Cerebellar nuclear complex (tissue), 1 donor: ENCODE results near the gene IGF2BP1.
"Not testable (repeated sequence)": the region's sequence is repeated elsewhere in the genome, so short reads cannot be mapped to it uniquely, and the experiment has no call there.

Experiments
- DNase-seq, 2 experiments: peaks; one replicate each; lab custom pipeline; 2025; lab: John Stamatoyannopoulos, UW

IGF2BP1 gene

GRCh38 chr17:49020609-49021008, 23.4 kb downstream of the IGF2BP1 start:
- no peak for DNase-seq

DNA sequence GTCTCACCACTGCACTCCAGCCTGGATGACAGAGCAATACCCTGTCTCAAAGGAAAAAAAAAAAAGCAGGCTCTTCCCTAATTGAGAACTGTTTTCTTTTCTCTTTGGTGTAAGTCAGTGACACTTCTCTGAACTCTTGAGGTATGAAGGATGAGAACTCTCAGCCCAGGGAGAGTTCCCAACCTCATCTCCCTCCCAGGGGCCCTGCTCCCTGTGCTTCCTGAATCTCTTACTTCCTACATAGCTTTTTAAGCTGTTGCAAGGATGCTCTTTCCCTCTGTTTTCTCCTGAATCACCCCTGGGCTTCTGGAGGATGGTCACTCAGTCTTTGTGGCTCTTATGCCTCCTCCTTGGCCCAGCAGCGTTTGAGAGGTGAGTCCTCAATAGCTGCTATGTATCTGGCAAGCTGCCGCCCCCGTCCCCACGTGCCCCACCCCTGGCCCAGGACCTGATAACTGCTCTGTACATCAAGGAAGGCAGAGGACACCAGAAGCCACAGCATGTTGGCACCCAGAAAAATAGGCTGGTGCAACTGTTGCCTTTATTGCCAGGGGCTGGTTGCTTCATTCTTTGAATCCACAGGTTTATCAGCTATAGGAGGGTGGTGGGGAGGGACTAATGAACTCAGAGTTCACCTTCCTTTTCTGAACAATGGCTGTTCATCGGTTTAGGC, 24.0 kb downstream of the IGF2BP1 start:
- DNase-seq, result no peak

DNA sequence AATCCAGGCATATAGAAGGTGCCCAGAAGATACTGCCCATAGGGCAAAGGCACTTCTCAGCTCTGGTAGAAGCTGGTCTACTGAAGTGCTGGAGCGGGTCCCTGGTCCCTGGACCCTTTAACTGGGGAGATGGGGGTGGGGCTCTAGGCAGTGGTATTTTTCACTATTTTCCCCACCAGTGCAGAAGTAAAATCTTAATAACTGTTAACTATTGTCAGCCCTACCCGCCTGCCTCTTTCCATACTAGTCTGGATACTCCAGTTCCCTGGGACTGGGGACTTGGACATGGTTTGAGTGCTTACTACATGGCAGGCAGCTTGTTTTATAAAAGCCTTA, 24.6 kb downstream of the IGF2BP1 start:
- DNase-seq, result no peak

GRCh38 chr17:49022391-49022941, 25.3 kb downstream of the IGF2BP1 start:
- DNase-seq, result no peak

GRCh38 chr17:49024523-49024922, 27.3 kb downstream of the IGF2BP1 start:
- no peak for DNase-seq

- not testable (repeated sequence) for DNase-seq
Measured at GRCh38 chr17:49026447-49026846, 29.3 kb downstream of the IGF2BP1 start.

DNA sequence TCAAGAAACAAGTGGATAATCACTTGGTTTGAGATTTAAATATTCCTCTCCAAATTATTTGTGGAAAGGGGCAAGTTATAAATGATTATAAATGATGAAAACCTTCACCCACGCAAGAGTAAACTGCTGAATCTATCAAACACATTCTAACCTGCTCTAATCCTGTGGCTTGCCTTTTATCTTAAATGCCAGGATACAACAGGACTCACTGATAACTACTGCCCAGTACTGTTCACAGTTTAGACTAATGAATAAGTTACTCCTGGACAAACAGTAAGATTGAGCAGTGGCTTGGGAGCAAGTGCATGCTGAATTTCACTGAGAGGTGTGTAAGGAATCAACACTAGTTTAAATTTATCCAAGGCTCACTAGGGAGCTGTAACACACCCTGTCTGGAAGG, 31.1 kb downstream of the IGF2BP1 start:
- no peak for DNase-seq

- DNase-seq, result no peak
Measured at GRCh38 chr17:49029801-49030200, 32.6 kb downstream of the IGF2BP1 start.

DNA sequence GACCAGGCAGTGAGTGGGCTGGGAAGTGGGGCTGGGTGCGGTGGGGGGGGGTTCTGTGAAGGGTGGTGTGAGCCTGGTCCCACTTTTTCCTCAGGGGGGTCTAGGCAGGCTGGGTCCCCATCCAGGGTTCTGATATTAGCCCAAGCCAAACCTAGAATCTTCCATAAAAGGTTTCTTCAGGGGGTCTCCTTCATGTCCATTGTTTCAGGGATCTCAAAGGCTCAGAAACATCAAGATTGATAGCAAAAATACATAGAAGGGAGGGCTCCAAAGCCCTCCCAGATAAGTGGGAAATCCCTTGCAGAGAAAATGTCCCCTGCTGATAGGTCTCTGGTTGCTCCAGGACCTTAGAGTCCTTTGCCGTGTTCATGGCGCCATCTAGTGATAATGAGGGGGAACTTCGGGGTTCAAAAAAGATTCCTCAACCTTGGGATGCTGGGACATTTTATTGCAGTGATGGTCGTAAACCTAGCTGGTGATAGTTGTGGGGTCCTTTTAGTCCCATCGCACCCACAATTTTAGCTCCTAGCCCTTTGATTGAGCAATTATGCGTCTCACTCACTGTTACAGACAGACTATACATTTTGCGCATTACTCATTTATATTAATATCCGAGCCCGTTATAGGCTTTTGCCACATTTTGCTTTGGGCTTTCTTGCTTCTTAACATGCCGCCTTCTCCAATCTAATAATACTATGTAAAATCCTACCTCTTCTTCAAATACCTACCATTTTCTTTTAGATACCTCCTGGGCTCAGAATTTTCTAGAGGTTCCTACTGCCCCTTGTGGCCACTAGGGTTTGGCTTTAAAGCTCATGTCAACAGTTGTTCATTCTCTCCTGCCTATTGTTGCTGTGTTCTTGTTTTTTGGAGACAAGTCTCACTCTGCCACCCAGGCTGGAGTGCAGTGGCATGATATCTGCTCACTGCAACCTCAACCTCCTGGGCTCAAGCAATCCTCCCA, 35.1 kb downstream of the IGF2BP1 start:
- no peak for DNase-seq

DNA sequence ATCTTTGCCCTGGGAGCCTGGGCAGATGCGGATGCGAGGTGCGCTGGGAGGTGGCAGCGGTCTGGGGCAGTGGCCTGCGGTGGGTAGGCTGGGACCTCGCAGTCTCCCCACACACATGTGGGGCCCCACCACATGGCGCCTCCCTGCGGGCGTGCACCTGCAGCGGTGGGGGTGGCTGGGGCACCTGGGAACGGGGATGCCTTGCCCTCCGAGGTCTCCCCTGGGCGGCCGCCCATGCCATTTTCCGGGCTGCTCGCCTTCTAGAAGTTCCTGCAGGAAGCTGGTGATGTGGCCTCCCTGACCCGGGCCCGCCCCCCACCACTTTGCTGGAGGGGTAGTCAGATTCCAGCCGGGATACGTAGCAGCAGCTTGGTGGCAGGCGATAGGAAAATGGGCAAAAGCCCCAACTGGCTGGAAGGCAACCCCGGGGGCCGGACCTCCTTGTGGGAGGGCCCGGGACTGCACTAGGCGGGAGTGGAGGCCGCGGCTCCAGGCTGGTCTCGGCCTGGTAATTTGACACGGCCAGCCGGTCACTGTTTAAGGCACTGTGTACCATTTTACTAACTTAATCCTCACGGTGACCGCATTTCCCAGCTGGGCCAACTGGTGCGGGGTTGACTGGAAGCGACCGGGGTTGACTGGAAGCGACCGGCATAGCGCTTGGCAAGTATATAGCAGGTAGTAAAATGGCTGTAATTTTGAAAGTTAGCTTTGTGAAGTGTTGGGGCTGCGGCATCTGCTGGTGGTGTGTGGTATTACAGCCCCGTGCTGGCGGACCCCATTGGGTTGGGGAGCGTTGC, 38.5 kb downstream of the IGF2BP1 start:
- no peak for DNase-seq

DNA sequence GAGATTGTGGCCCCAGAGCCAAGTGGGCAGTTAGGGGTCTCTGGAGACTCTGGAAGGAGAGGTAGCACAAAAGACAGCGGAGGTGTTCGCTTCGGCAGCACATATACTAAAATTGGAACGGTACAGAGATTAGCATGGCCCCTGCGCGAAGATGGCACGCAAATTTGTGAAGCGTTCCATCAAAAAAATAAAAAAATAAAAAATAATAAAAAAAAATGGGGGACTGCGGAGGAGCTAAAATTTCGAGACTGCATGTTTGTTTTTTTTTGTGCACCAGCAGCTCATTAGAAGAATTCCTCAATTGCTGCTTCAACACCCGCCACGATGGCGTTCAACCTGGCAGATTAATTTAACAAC, 39.1 kb downstream of the IGF2BP1 start:
- DNase-seq, result no peak

DNA sequence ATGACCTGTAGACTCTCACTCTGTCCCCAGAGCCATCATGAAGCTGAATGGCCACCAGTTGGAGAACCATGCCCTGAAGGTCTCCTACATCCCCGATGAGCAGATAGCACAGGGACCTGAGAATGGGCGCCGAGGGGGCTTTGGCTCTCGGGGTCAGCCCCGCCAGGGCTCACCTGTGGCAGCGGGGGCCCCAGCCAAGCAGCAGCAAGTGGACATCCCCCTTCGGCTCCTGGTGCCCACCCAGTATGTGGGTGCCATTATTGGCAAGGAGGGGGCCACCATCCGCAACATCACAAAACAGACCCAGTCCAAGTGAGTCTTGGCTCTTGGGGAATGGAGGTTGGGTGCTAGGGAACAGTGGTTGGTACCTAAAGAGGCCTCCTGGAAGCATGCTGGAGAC, 41.0 kb downstream of the IGF2BP1 start:
- no peak for DNase-seq

- no peak for DNase-seq
Measured at GRCh38 chr17:49038544-49038943, 41.4 kb downstream of the IGF2BP1 start.

- not testable (repeated sequence) for DNase-seq
Measured at GRCh38 chr17:49039518-49039917, 42.3 kb downstream of the IGF2BP1 start.

DNA sequence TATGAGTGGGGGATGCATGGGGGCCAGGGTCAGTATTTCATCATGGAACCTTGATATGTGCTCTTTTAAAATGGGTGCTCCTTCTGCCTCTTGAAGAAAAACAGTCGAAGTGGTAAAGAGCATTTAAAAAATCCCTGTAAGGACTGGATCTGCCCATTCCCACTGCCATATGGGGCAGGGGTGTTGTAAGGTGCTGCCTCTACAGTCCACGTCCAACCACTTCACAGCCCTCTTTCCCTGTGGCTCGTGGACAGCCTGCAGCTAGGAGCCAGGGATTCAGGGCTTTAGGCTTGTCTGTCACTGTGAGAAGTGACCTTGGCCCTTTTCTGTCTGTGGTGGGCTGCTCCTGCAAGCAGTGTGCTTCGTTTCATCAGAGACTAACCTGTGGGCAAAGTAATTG, 44.3 kb downstream of the IGF2BP1 start:
- DNase-seq, result no peak

- no peak for DNase-seq
Measured at GRCh38 chr17:49045376-49045775, 48.2 kb downstream of the IGF2BP1 start.

GRCh38 chr17:49046912-49047311, 49.7 kb downstream of the IGF2BP1 start:
- DNase-seq, result no peak

DNA sequence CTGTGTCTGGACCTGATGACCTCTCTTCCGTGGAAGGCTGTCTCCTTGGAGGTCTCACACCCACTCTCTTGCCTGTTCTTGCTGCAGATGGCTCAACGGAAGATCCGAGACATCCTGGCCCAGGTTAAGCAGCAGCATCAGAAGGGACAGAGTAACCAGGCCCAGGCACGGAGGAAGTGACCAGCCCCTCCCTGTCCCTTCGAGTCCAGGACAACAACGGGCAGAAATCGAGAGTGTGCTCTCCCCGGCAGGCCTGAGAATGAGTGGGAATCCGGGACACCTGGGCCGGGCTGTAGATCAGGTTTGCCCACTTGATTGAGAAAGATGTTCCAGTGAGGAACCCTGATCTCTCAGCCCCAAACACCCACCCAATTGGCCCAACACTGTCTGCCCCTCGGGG, 52.1 kb downstream of the IGF2BP1 start:
- no peak for DNase-seq

- DNase-seq, result no peak
Measured at GRCh38 chr17:49050611-49051010, 53.4 kb downstream of the IGF2BP1 start.

GRCh38 chr17:49051269-49051668, 54.1 kb downstream of the IGF2BP1 start:
- no peak for DNase-seq

DNA sequence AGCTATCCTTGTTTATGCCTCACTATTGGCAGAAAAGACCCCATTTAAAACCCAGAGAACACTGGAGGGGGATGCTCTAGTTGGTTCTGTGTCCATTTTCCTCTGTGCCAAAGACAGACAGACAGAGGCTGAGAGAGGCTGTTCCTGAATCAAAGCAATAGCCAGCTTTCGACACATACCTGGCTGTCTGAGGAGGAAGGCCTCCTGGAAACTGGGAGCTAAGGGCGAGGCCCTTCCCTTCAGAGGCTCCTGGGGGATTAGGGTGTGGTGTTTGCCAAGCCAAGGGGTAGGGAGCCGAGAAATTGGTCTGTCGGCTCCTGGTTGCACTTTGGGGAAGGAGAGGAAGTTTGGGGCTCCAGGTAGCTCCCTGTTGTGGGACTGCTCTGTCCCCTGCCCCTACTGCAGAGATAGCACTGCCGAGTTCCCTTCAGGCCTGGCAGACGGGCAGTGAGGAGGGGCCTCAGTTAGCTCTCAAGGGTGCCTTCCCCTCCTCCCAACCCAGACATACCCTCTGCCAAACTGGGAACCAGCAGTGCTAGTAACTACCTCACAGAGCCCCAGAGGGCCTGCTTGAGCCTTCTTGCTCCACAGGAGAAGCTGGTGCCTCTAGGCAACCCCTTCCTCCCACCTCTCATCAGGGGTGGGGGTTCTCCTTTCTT, 56.1 kb downstream of the IGF2BP1 start:
- DNase-seq, result no peak
